ENCODE data around the gene ZFP92.

Gene ZFP92

GRCh38 chrX:153438532-153438931 lies 27.3 kb downstream of the ZFP92 start:
- Histone ChIP-seq H3K4me3 (ENCODE audit: low read length in 2 of 2) (no peak overlapping the region), H3K27me3 (ENCODE audit: control insufficient read depth in 2 of 2, insufficient read depth in 2 of 2, low read length in 2 of 2) (peaks cover 0 to 2% of the 10 kb centered on the region in 2 donors), H3K9ac (ENCODE audit: low read depth in 1 of 2, low read length in 2 of 2) (no peak overlapping the region), H3K9me3 (ENCODE audit: control insufficient read depth in 2 of 2, low read length in 2 of 2) (no peaks in the 10 kb centered on the region), H3K36me3 (ENCODE audit: control insufficient read depth in 2 of 2, insufficient read depth in 2 of 2, low read length in 2 of 2) (no peaks in the 10 kb centered on the region), H3K4me1 (ENCODE audit: control insufficient read depth in 2 of 2, insufficient read depth in 2 of 2, low read length in 2 of 2) (no peaks in the 10 kb centered on the region), H3K27ac (ENCODE audit: low read depth in 2 of 2, low read length in 2 of 2) (no peak overlapping the region)

- Histone ChIP-seq H3K9me3 (ENCODE audit: control insufficient read depth in 2 of 2, low read length in 2 of 2) (no peaks in the 10 kb centered on the region), H3K4me3 (ENCODE audit: low read length in 2 of 2) (no peak overlapping the region), H3K27ac (ENCODE audit: low read depth in 2 of 2, low read length in 2 of 2) (no peak overlapping the region), H3K36me3 (ENCODE audit: control insufficient read depth in 2 of 2, insufficient read depth in 2 of 2, low read length in 2 of 2) (no peaks in the 10 kb centered on the region), H3K4me1 (ENCODE audit: control insufficient read depth in 2 of 2, insufficient read depth in 2 of 2, low read length in 2 of 2) (no peaks in the 10 kb centered on the region), H3K9ac (ENCODE audit: low read depth in 1 of 2, low read length in 2 of 2) (no peak overlapping the region), H3K27me3 (ENCODE audit: control insufficient read depth in 2 of 2, insufficient read depth in 2 of 2, low read length in 2 of 2) (peaks cover 0 to 2% of the 10 kb centered on the region in 2 donors)
These were observed 28.7 kb downstream of the ZFP92 start for GRCh38 chrX:153439977-153440376.

GRCh38 chrX:153440556-153441135 lies 29.4 kb downstream of the ZFP92 start:
- peaks cover 0 to 2% of the 10 kb centered on the region in 2 donors for H3K27me3 ChIP-seq (ENCODE audit: control insufficient read depth in 2 of 2, insufficient read depth in 2 of 2, low read length in 2 of 2)
- H3K4me1 ChIP-seq (ENCODE audit: control insufficient read depth in 2 of 2, insufficient read depth in 2 of 2, low read length in 2 of 2) = no peaks in the 10 kb centered on the region
- H3K4me3 ChIP-seq (ENCODE audit: low read length in 2 of 2) = no peak overlapping the region
- no peaks in the 10 kb centered on the region for H3K9me3 ChIP-seq (ENCODE audit: control insufficient read depth in 2 of 2, low read length in 2 of 2)
- no peak overlapping the region for H3K9ac ChIP-seq (ENCODE audit: low read depth in 1 of 2, low read length in 2 of 2)
- no peaks in the 10 kb centered on the region for H3K36me3 ChIP-seq (ENCODE audit: control insufficient read depth in 2 of 2, insufficient read depth in 2 of 2, low read length in 2 of 2)
- H3K27ac ChIP-seq (ENCODE audit: low read depth in 2 of 2, low read length in 2 of 2) = no peak overlapping the region

GRCh38 chrX:153441296-153441695 lies 30.0 kb downstream of the ZFP92 start:
- Histone ChIP-seq H3K27me3 (ENCODE audit: control insufficient read depth in 2 of 2, insufficient read depth in 2 of 2, low read length in 2 of 2) (peaks cover 0 to 2% of the 10 kb centered on the region in 2 donors), H3K4me3 (ENCODE audit: low read length in 2 of 2) (no peak overlapping the region), H3K9me3 (ENCODE audit: control insufficient read depth in 2 of 2, low read length in 2 of 2) (no peaks in the 10 kb centered on the region), H3K9ac (ENCODE audit: low read depth in 1 of 2, low read length in 2 of 2) (no peak overlapping the region), H3K36me3 (ENCODE audit: control insufficient read depth in 2 of 2, insufficient read depth in 2 of 2, low read length in 2 of 2) (no peaks in the 10 kb centered on the region), H3K27ac (ENCODE audit: low read depth in 2 of 2, low read length in 2 of 2) (no peak overlapping the region), H3K4me1 (ENCODE audit: control insufficient read depth in 2 of 2, insufficient read depth in 2 of 2, low read length in 2 of 2) (no peaks in the 10 kb centered on the region)

- Histone ChIP-seq H3K27me3 (ENCODE audit: control insufficient read depth in 2 of 2, insufficient read depth in 2 of 2, low read length in 2 of 2) (peaks cover 0 to 2% of the 10 kb centered on the region in 2 donors), H3K27ac (ENCODE audit: low read depth in 2 of 2, low read length in 2 of 2) (no peak overlapping the region), H3K36me3 (ENCODE audit: control insufficient read depth in 2 of 2, insufficient read depth in 2 of 2, low read length in 2 of 2) (no peaks in the 10 kb centered on the region), H3K9ac (ENCODE audit: low read depth in 1 of 2, low read length in 2 of 2) (no peak overlapping the region), H3K4me1 (ENCODE audit: control insufficient read depth in 2 of 2, insufficient read depth in 2 of 2, low read length in 2 of 2) (no peaks in the 10 kb centered on the region), H3K9me3 (ENCODE audit: control insufficient read depth in 2 of 2, low read length in 2 of 2) (no peaks in the 10 kb centered on the region), H3K4me3 (ENCODE audit: low read length in 2 of 2) (no peak overlapping the region)
These were observed 30.7 kb downstream of the ZFP92 start for GRCh38 chrX:153441981-153442380.

GRCh38 chrX:153442463-153442862 lies 31.2 kb downstream of the ZFP92 start:
- Histone ChIP-seq H3K4me1 (ENCODE audit: control insufficient read depth in 2 of 2, insufficient read depth in 2 of 2, low read length in 2 of 2) (no peaks in the 10 kb centered on the region), H3K9ac (ENCODE audit: low read depth in 1 of 2, low read length in 2 of 2) (no peak overlapping the region), H3K4me3 (ENCODE audit: low read length in 2 of 2) (no peak overlapping the region), H3K27me3 (ENCODE audit: control insufficient read depth in 2 of 2, insufficient read depth in 2 of 2, low read length in 2 of 2) (peaks cover 0 to 2% of the 10 kb centered on the region in 2 donors), H3K27ac (ENCODE audit: low read depth in 2 of 2, low read length in 2 of 2) (no peak overlapping the region), H3K36me3 (ENCODE audit: control insufficient read depth in 2 of 2, insufficient read depth in 2 of 2, low read length in 2 of 2) (no peaks in the 10 kb centered on the region), H3K9me3 (ENCODE audit: control insufficient read depth in 2 of 2, low read length in 2 of 2) (no peaks in the 10 kb centered on the region)

- Histone ChIP-seq H3K36me3 (ENCODE audit: control insufficient read depth in 2 of 2, insufficient read depth in 2 of 2, low read length in 2 of 2) (no peaks in the 10 kb centered on the region), H3K4me3 (ENCODE audit: low read length in 2 of 2) (no peak overlapping the region), H3K9me3 (ENCODE audit: control insufficient read depth in 2 of 2, low read length in 2 of 2) (no peaks in the 10 kb centered on the region), H3K9ac (ENCODE audit: low read depth in 1 of 2, low read length in 2 of 2) (no peak overlapping the region), H3K4me1 (ENCODE audit: control insufficient read depth in 2 of 2, insufficient read depth in 2 of 2, low read length in 2 of 2) (no peaks in the 10 kb centered on the region), H3K27ac (ENCODE audit: low read depth in 2 of 2, low read length in 2 of 2) (no peak overlapping the region), H3K27me3 (ENCODE audit: control insufficient read depth in 2 of 2, insufficient read depth in 2 of 2, low read length in 2 of 2) (peaks cover 0 to 2% of the 10 kb centered on the region in 2 donors)
These were observed 32.4 kb downstream of the ZFP92 start for GRCh38 chrX:153443476-153444332.

GRCh38 chrX:153444333-153445011 lies 33.2 kb downstream of the ZFP92 start:
- Histone ChIP-seq H3K27me3 (ENCODE audit: control insufficient read depth in 2 of 2, insufficient read depth in 2 of 2, low read length in 2 of 2) (peaks cover 0 to 2% of the 10 kb centered on the region in 2 donors), H3K4me3 (ENCODE audit: low read length in 2 of 2) (no peak overlapping the region), H3K27ac (ENCODE audit: low read depth in 2 of 2, low read length in 2 of 2) (no peak overlapping the region), H3K9me3 (ENCODE audit: control insufficient read depth in 2 of 2, low read length in 2 of 2) (no peaks in the 10 kb centered on the region), H3K36me3 (ENCODE audit: control insufficient read depth in 2 of 2, insufficient read depth in 2 of 2, low read length in 2 of 2) (no peaks in the 10 kb centered on the region), H3K9ac (ENCODE audit: low read depth in 1 of 2, low read length in 2 of 2) (no peak overlapping the region), H3K4me1 (ENCODE audit: control insufficient read depth in 2 of 2, insufficient read depth in 2 of 2, low read length in 2 of 2) (no peaks in the 10 kb centered on the region)

GRCh38 chrX:153445106-153445855 lies 34.0 kb downstream of the ZFP92 start:
- H3K27me3 ChIP-seq (ENCODE audit: control insufficient read depth in 2 of 2, insufficient read depth in 2 of 2, low read length in 2 of 2) = no peaks in the 10 kb centered on the region
- H3K9me3 ChIP-seq (ENCODE audit: control insufficient read depth in 2 of 2, low read length in 2 of 2) = no peaks in the 10 kb centered on the region
- no peaks in the 10 kb centered on the region for H3K36me3 ChIP-seq (ENCODE audit: control insufficient read depth in 2 of 2, insufficient read depth in 2 of 2, low read length in 2 of 2)
- no peak overlapping the region for H3K27ac ChIP-seq (ENCODE audit: low read depth in 2 of 2, low read length in 2 of 2)
- H3K4me1 ChIP-seq (ENCODE audit: control insufficient read depth in 2 of 2, insufficient read depth in 2 of 2, low read length in 2 of 2) = no peaks in the 10 kb centered on the region
- H3K9ac ChIP-seq (ENCODE audit: low read depth in 1 of 2, low read length in 2 of 2) = no peak overlapping the region
- no peak overlapping the region for H3K4me3 ChIP-seq (ENCODE audit: low read length in 2 of 2)
